HEK293T (cell line): ENCODE data around the gene RASSF3.
A peak's percentile ranks its signal among the peaks of the same experiment; 100 is the strongest.

Experiments
- CTCF ChIA-PET: fragments of 350-600 bp; formaldehyde crosslinking; extraction: SDS; loops from one replicate; lab custom pipeline; 2021; ENCODE audit warnings: antibody characterized with exemption, inconsistent platforms; lab: Yijun Ruan, JAX
- POLR2A ChIA-PET: fragments of 350-600 bp; formaldehyde crosslinking; extraction: SDS; loops from one replicate; lab custom pipeline; 2020; ENCODE audit warnings: antibody characterized with exemption, inconsistent platforms; lab: Yijun Ruan, JAX
- DNase-seq: peaks from one replicate; pipeline ENCODE4 v3.0.0; 2012; ENCODE audit warnings: mixed read lengths; ENCODE audit errors: extremely low spot score
- ARNT ChIP-seq: fragments of 450-650 bp; IDR thresholded peaks from 2 replicates; pipeline ENCODE4 v1.6.1; 2017; ENCODE audit warnings: mild to moderate bottlenecking
- BHLHE40 ChIP-seq: fragments of 450-650 bp; IDR thresholded peaks from 2 replicates; pipeline ENCODE4 v1.6.1; 2016; ENCODE audit warnings: mild to moderate bottlenecking, moderate library complexity, borderline replicate concordance
- CTBP1 ChIP-seq: fragments of 450-650 bp; IDR thresholded peaks from 2 replicates; pipeline ENCODE4 v1.6.1; 2016; ENCODE audit warnings: borderline replicate concordance
- ELF4 ChIP-seq: fragments of 450-650 bp; IDR thresholded peaks from 2 replicates; pipeline ENCODE4 v1.6.1; 2017; ENCODE audit warnings: antibody characterized with exemption
- FOXA1 ChIP-seq: fragments of 450-650 bp; IDR thresholded peaks from 2 replicates; pipeline ENCODE4 v1.6.1; 2016; ENCODE audit warnings: mild to moderate bottlenecking
- FOXK2 ChIP-seq: fragments of 450-650 bp; IDR thresholded peaks from 2 replicates; pipeline ENCODE4 v1.6.1; 2016; ENCODE audit warnings: mild to moderate bottlenecking
- FOXM1 ChIP-seq: fragments of 450-650 bp; IDR thresholded peaks from 2 replicates; pipeline ENCODE4 v1.6.1; 2017; ENCODE audit warnings: mild to moderate bottlenecking, borderline replicate concordance
- HDGF ChIP-seq: fragments of 450-650 bp; IDR thresholded peaks from 2 replicates; pipeline ENCODE4 v1.6.1; 2017; ENCODE audit warnings: antibody characterized with exemption, borderline replicate concordance
- L3MBTL2 ChIP-seq: fragments of 450-650 bp; conservative IDR thresholded peaks from 2 replicates; pipeline ENCODE4 v1.6.1; 2016; ENCODE audit warnings: mild to moderate bottlenecking
- LEF1 ChIP-seq: fragments of 450-650 bp; IDR thresholded peaks from 2 replicates; pipeline ENCODE4 v1.6.1; 2017; ENCODE audit warnings: mild to moderate bottlenecking, borderline replicate concordance
- NFRKB ChIP-seq: fragments of 450-650 bp; IDR thresholded peaks from 2 replicates; pipeline ENCODE4 v1.6.1; 2016; ENCODE audit warnings: mild to moderate bottlenecking, moderate library complexity
- SP1 ChIP-seq: fragments of 450-650 bp; IDR thresholded peaks from 2 replicates; pipeline ENCODE4 v1.6.1; 2017
- SUZ12 ChIP-seq: fragments of 450-650 bp; IDR thresholded peaks from 2 replicates; pipeline ENCODE4 v1.6.1; 2016; ENCODE audit warnings: mild to moderate bottlenecking
- TARDBP ChIP-seq: fragments of 450-650 bp; IDR thresholded peaks from 2 replicates; pipeline ENCODE4 v1.6.1; 2016
- ZNF384 ChIP-seq: fragments of 450-650 bp; IDR thresholded peaks from 2 replicates; pipeline ENCODE4 v1.6.1; 2016
- TF ChIP-seq, protein P1 (sequence below): fragments of 450-650 bp; IDR thresholded peaks from 2 replicates; pipeline ENCODE4 v1.6.1; 2016

Gene RASSF3

DNA sequence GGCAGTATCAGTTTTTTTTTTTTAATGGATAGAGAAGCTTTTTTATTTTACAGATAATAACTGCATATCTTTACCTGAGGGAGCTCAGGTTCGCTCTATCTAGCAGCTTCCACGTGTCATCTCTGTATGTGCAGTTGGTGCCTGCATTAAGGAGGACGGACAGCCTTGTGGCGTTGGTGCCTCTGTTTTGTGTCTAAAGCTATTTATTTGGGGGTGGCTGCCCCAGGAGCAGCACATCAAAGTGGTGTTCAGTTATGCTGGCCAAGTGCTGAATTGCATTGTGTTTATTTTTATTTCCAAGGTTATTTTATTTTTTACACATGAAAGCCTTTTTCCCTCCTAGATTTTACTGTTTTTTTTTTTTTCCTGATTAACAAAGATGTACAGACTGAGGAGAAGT lies 59.7 kb downstream of the RASSF3 start:
- TF ChIP-seq SUZ12 (no peak), NFRKB (no peak), HDGF (no peak), BHLHE40 (no peak), ELF4 (no peak), ZNF384 (no peak), TARDBP (no peak), FOXK2 (no peak), FOXM1 (no peak), ARNT (no peak)
- TF ChIP-seq, protein P1, sequence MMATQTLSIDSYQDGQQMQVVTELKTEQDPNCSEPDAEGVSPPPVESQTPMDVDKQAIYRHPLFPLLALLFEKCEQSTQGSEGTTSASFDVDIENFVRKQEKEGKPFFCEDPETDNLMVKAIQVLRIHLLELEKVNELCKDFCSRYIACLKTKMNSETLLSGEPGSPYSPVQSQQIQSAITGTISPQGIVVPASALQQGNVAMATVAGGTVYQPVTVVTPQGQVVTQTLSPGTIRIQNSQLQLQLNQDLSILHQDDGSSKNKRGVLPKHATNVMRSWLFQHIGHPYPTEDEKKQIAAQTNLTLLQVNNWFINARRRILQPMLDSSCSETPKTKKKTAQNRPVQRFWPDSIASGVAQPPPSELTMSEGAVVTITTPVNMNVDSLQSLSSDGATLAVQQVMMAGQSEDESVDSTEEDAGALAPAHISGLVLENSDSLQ: no peak
- CTCF ChIA-PET: no interaction called here
- DNase-seq: no peak
- POLR2A ChIA-PET: interaction anchor here (0.6 to 1.3 kb wide), 2 partner anchors 14 to 61 kb away, joined by 3 to 6 read pairs; partner anchors contain the start of gene RASSF3

DNA sequence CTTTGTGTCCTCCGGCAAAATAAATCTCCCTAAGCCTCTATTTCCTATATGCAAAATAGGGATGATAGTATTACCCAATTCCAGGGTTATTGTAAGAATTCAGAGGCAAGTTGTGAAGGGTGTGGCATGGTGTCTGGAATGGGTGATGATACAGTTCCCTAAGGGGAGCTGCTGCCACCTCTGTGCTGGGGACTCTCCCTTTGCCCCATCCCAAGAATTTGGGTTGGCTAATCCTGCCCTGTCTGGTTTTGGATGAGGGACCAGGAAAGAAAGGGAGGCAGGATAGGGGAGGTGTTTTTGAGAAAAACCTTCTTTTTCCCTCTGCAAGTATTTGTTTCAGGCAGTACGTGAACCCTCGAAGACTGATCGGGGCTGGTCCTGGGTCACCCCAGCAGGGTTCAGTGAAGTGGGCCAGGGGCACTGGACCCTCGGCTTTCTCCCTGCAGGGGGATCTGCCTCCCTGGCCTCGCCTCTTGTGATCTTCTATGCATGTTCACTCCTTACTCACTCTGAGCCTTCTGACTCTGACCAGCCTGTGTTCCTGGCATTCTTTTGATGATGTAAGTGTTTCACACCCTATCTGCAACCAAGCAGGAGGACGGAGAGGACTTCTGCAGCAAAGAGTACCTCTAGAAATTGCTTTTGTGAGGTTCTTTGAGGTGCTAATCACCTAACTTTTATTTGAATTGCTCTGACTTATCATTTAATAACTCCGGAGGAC lies 60.8 kb downstream of the RASSF3 start:
- DNase-seq: no peak
- TF ChIP-seq TARDBP (no peak), FOXK2 (no peak), ZNF384 (no peak), LEF1 (no peak), BHLHE40 (no peak), ARNT (no peak)
- ChIA-PET CTCF (no interaction called here), POLR2A (interaction anchor here (1.3 kb wide), 1 partner anchor 62 kb away, joined by 6 read pairs; the partner anchor contains the start of gene RASSF3)

DNA sequence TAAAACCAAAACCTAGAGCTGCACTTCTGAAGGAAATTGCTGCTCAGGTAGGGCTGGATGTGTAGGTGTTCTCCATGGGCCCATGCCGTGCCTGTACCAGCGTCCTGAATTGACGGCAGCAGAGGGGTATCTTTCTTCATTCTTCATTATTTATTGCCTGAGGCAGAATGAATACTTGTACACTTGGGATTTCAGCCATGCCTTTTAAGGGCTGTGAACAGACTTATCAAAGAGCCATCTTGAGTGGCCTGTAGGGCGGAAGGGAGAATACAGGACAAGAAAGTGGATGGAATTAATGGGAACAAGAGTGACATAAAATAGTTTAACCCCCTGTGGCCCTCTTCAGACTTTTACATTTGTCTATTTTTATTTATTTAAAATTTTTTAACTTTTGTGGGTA lies 61.4 kb downstream of the RASSF3 start:
- POLR2A ChIA-PET: no interaction called here
- no peak for DNase-seq
- TF ChIP-seq HDGF (no peak), LEF1 (no peak), SUZ12 (no peak), TARDBP (no peak), ELF4 (no peak), ARNT (no peak), FOXM1 (no peak), CTBP1 (no peak), SP1 (no peak), ZNF384 (no peak)
- TF ChIP-seq, protein P1: no peak
- CTCF ChIA-PET: no interaction called here

DNA sequence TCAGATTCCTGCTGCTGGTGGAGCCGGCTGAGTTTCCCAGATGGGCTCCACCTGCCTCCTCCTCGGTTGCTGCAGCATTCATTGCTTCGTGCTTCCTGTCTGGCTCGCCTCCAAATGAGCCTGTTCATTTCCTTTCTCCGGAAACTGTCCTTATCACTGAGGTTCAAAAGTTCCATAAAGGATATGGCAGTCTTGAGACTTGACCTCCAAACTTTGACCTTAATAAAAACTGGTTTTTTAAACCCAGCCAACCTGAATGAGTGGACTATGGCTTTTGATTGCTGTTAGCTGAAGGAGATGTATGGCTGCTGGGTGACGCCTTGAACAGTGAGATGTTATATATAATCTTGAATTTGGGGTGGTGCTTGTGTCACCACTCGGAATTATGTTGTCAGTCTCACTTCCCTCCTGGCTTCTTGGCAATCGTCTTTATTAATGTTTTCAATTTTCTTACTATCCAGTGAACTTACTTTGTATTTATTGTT lies 62.7 kb downstream of the RASSF3 start:
- TF ChIP-seq HDGF (no peak), NFRKB (no peak), SUZ12 (no peak), SP1 (no peak), ARNT (no peak), FOXM1 (no peak), ZNF384 (no peak)
- CTCF ChIA-PET: no interaction called here
- POLR2A ChIA-PET: no interaction called here
- no peak for DNase-seq

DNA sequence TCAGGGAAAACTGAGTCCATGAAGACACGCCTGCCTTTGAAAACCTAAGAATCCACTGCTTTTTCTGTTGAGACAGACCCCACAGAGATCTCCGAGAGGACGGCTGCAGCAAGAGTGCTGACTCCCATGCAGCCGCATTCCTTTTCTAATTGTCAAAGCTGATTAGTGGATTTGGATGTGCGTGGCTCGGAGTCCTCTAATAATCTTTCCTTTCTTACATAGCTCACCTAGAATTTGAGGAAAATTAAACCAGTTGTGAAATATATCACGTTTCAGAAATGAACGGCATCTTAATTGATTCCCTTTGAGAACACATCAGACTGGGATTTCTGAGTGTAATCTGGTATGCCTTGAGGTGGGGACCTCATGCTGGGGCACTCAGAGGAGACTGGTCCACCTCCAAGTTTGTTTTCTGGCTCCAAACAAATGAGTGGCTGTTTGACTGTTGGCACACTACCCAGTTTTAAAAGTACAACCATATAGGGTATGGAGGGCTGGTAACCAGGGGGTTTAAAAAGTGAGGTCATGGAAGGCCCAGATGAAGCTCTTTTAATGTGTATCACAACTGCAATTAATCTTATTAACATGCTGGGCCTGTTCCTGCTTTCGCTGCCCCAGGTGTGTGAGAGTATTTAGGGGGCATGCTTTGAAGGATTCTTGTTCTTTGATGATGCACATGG lies 63.3 kb downstream of the RASSF3 start:
- ChIA-PET POLR2A (interaction anchor here (0.8 kb wide), 1 partner anchor 113 kb away, joined by 3 read pairs; no protein-coding TSS in a partner anchor), CTCF (interaction anchor here (0.6 kb wide), 1 partner anchor 86 kb away, joined by 3 read pairs; no protein-coding TSS in a partner anchor)
- no peak for TF ChIP-seq FOXK2
- TF ChIP-seq, protein P1: no peak
- TF ChIP-seq BHLHE40: no peak
- no peak for TF ChIP-seq FOXA1
- TF ChIP-seq ELF4: no peak
- TF ChIP-seq LEF1: no peak
- TF ChIP-seq CTBP1: no peak
- no peak for TF ChIP-seq HDGF
- TF ChIP-seq L3MBTL2: no peak
- no peak for TF ChIP-seq ARNT
- no peak for TF ChIP-seq SUZ12
- no peak for TF ChIP-seq NFRKB

DNA sequence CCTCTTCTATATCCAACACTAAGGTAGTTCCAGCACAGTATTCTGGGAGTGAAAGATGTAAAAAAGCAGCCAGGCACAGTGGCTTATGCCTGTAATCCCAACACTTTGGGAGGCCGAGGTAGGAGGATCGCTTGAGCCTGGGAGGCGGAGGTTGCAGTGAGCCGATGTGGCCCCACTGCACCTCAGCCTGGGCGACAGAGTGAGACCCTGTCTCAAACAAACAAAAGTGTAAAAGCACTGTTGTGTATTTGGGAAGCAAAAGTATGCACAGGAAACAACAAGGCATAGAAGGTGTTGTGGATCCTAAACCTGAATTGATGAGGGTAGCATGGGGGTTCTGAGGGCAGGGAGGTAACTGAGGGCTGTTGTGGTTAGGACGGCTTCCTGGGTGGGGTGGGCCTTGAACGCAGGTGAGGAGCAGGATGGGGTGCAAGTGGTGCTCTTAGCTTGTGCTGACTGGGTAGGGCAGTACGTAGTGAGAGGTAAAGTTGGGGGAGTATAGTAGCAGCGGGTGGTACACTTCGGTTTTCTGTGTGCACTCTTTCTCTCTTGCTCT lies 64.2 kb downstream of the RASSF3 start:
- ChIA-PET CTCF (interaction anchor here (0.6 kb wide), 1 partner anchor 85 kb away, joined by 3 read pairs; no protein-coding TSS in a partner anchor), POLR2A (interaction anchor here (0.8 kb wide), 1 partner anchor 114 kb away, joined by 3 read pairs; no protein-coding TSS in a partner anchor)
- TF ChIP-seq ZNF384 (no peak), SUZ12 (no peak), FOXA1 (no peak), ELF4 (no peak), LEF1 (no peak), L3MBTL2 (no peak), FOXK2 (no peak), TARDBP (no peak), FOXM1 (no peak), BHLHE40 (no peak)
- TF ChIP-seq, protein P1: no peak
- DNase-seq: no peak

More for the DNA sequence above, 63.3 kb downstream of the RASSF3 start:
- DNase-seq: peak; percentile 27
